Measurements from ENCODE around the gene MTIF3.

The MTIF3 gene

GRCh38 chr13:27408074-27408473, 42.3 kb downstream of the MTIF3 start:
- in situ Hi-C loops (cut with HindIII; ENCODE audit: low sequenced_read_pairs) = no loop called here
- TF ChIP-seq, protein P1, sequence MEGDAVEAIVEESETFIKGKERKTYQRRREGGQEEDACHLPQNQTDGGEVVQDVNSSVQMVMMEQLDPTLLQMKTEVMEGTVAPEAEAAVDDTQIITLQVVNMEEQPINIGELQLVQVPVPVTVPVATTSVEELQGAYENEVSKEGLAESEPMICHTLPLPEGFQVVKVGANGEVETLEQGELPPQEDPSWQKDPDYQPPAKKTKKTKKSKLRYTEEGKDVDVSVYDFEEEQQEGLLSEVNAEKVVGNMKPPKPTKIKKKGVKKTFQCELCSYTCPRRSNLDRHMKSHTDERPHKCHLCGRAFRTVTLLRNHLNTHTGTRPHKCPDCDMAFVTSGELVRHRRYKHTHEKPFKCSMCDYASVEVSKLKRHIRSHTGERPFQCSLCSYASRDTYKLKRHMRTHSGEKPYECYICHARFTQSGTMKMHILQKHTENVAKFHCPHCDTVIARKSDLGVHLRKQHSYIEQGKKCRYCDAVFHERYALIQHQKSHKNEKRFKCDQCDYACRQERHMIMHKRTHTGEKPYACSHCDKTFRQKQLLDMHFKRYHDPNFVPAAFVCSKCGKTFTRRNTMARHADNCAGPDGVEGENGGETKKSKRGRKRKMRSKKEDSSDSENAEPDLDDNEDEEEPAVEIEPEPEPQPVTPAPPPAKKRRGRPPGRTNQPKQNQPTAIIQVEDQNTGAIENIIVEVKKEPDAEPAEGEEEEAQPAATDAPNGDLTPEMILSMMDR (IDR thresholded peaks at IDR 0.05; ENCODE audit: low read depth, low read length) = no peak
- no peak overlapping the region for H3K4me3 ChIP-seq (ENCODE audit: low read depth, low read length)
- no peak for DNase-seq (ENCODE audit: low read depth, low spot score)

DNA sequence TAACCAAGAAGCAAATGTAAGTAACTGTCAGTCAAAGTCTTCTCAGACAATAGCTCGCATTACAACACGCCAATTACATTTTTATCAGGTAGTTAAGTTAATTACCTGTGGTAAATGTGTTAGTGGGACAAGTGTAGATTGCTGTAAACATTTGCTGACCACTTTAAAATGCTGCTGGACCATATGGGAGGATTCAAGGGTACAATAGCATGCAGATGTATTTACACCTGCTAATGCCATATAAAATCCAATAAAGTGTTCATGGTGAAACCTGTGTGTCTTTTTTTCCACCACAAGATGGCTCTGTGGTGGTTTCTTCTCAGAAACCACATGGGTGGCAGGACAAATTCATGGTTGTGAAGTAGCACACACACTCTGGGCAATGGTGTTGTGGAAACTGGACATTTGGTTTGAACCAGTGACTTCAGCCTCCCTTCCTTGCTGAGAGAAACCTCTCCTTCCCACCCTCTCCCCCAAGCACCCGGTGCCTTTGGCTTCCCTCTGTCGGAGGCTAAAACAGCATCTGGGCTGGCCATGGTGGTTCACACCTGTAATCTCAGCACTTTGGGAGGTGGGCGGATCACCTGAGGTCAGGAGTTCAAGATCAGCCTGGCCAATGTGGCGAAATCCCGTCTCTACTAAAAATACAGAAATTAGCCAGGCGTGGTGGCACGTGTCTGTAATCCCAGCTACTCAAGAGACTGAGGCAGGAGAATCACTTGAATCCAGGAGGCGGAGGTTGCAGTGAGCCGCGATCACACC, 44.0 kb downstream of the MTIF3 start:
- DNase-seq (ENCODE audit: low read depth, low spot score) = peak; percentile 45
- H3K4me3 ChIP-seq (ENCODE audit: low read depth, low read length) = no peak overlapping the region
- TF ChIP-seq, protein P1 (IDR thresholded peaks at IDR 0.05; ENCODE audit: low read depth, low read length) = peak; percentile 61
- in situ Hi-C loops (cut with HindIII; ENCODE audit: low sequenced_read_pairs) = no loop called here

GRCh38 chr13:27405546-27406134, 44.7 kb downstream of the MTIF3 start:
- in situ Hi-C loops (cut with HindIII; ENCODE audit: low sequenced_read_pairs) = no loop called here
- TF ChIP-seq, protein P1 (IDR thresholded peaks at IDR 0.05; ENCODE audit: low read depth, low read length) = no peak
- no peak overlapping the region for H3K4me3 ChIP-seq (ENCODE audit: low read depth, low read length)
- no peak for DNase-seq (ENCODE audit: low read depth, low spot score)

- TF ChIP-seq, protein P1 (IDR thresholded peaks at IDR 0.05; ENCODE audit: low read depth, low read length) = no peak
- in situ Hi-C loops (cut with HindIII; ENCODE audit: low sequenced_read_pairs) = no loop called here
- no peak overlapping the region for H3K4me3 ChIP-seq (ENCODE audit: low read depth, low read length)
- DNase-seq (ENCODE audit: low read depth, low spot score) = no peak
Observed at GRCh38 chr13:27404680-27405079, 45.7 kb downstream of the MTIF3 start.

- no peak for DNase-seq (ENCODE audit: low read depth, low spot score)
- no peak overlapping the region for H3K4me3 ChIP-seq (ENCODE audit: low read depth, low read length)
- in situ Hi-C loops (cut with HindIII; ENCODE audit: low sequenced_read_pairs) = no loop called here
- TF ChIP-seq, protein P1 (IDR thresholded peaks at IDR 0.05; ENCODE audit: low read depth, low read length) = no peak
Observed at GRCh38 chr13:27403727-27404385, 46.5 kb downstream of the MTIF3 start.

DNA sequence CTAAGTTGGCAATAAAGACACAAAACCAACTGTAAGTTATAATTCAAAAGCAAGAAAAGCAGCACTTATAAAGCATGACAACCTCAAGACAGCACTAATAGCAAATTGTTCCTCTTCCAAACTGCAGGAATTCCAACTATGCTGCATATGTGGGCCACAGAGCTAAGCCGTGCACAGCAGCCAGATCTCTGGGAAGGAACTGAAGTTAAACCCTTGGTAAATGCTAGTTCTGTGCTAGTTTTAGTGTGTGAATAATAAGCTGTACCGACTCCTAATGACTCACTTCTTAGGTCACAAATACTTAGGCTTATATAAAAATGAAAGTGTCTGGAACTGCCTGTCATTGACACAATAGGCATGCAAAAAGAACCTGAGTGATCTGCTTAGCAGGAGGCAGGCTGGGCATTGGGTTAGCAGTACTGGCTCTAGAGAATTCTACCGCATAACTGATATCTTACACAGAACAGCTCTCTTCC, 47.1 kb downstream of the MTIF3 start:
- in situ Hi-C loops (cut with HindIII; ENCODE audit: low sequenced_read_pairs) = no loop called here
- DNase-seq (ENCODE audit: low read depth, low spot score) = peak; percentile 50
- no peak overlapping the region for H3K4me3 ChIP-seq (ENCODE audit: low read depth, low read length)
- TF ChIP-seq, protein P1 (IDR thresholded peaks at IDR 0.05; ENCODE audit: low read depth, low read length) = no peak

Measured in astrocyte of the spinal cord (primary cell).